ENCODE measurements around the gene GATA2.

GRCh38 chr3:128476659-128477058, 16.3 kb downstream of the GATA2 start:
- TF ChIP-seq POLR2A (IDR thresholded peaks at IDR 0.05) (no peak), CTCF (IDR thresholded peaks at IDR 0.05) (no peak)
